ENCODE data around the gene GAB1. TPM values are rescaled to one million over a fixed set of nuclear protein-coding genes. Genes with fewer than 3 reads are reported as not detected.

Gene GAB1
- total and polyA plus RNA-seq, 2 experiments from 2014 or later: 1.8 to 6.3 TPM

DNA sequence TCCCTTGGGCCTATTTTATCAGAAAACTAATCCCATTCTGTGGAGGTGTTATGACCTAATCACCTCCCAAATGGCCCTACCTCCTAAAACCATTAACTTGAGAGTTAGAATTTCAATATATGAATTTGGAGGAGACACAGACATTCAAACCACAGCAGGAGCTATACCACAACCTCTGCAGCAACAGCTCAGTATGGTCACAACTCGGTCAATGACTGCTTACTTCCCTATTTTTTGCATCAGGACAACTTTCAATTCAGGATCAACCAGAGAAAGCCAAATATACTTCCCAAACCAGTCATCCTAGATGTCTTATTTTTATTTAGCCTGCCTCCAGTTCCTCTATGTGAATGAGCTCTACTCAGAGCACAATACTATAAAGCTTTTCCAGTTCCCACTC, 165.6 kb downstream of the GAB1 start:
- 71 to 82% methylated on average over 1 of the region's 1 CpG for WGBS, 2 experiments (ENCODE audit: low coverage in 1 of 2, low lambda C conversion rate in 2 of 2, missing lambda C conversion rate in 2 of 2)
- in situ Hi-C loops (cut with MboI): no loop called here
- H3K9ac ChIP-seq: no peak overlapping the region
- no peaks in the 10 kb centered on the region for H4K20me1 ChIP-seq (ENCODE audit: insufficient read depth)
- no peak overlapping the region for H3K4me2 ChIP-seq (ENCODE audit: unreplicated experiment)
- H3F3A ChIP-seq (ENCODE audit: insufficient read depth): no peaks in the 10 kb centered on the region
- no peaks in the 10 kb centered on the region for H3K9me3 ChIP-seq (ENCODE audit: low read depth)
- no peaks in the 10 kb centered on the region for H3K79me2 ChIP-seq (ENCODE audit: insufficient read depth)
- H3K4me3 ChIP-seq: no peak overlapping the region
- H3K36me3 ChIP-seq (ENCODE audit: low read depth): no peaks in the 10 kb centered on the region
- no peak overlapping the region for H3K27ac ChIP-seq
- H3K4me1 ChIP-seq (ENCODE audit: insufficient read depth): no peaks in the 10 kb centered on the region
- TF ChIP-seq EZH2phosphoT487 (IDR thresholded peaks at IDR 0.05; ENCODE audit: insufficient read depth, low read depth) (no peak), EZH2 (IDR thresholded peaks at IDR 0.05; ENCODE audit: insufficient read depth, poor library complexity, severe bottlenecking) (no peak)
- no peak for DNase-seq
- H2AFZ ChIP-seq: no peak overlapping the region
- no peaks in the 10 kb centered on the region for H3K27me3 ChIP-seq (replicated peaks; ENCODE audit: insufficient read depth)
- H3K9me2 ChIP-seq (ENCODE audit: insufficient read depth): no peaks in the 10 kb centered on the region

DNA sequence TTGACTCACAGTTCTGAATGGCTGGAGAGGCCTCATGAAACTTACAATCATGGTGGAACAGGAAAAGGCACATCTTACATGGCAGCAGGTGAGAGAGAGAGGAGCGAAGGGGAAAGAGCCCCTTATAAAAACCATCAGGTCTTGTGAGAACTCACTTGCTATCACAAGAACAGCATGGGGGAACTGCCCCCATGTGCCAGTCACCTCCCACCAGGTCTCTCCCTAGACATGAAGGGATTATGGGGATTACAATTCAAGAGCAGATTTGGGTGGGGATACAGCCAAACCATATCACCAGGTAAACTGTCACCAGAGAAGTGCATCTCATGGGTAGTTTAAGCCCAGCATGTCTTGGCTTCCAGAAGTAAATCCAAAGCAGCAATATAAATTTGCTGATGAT, 169.4 kb downstream of the GAB1 start:
- Histone ChIP-seq H3F3A (ENCODE audit: insufficient read depth) (no peaks in the 10 kb centered on the region), H3K4me3 (no peak overlapping the region), H2AFZ (no peak overlapping the region), H3K4me1 (ENCODE audit: insufficient read depth) (no peaks in the 10 kb centered on the region), H3K79me2 (ENCODE audit: insufficient read depth) (no peaks in the 10 kb centered on the region), H3K27me3 (replicated peaks; ENCODE audit: insufficient read depth) (no peaks in the 10 kb centered on the region), H3K9me2 (ENCODE audit: insufficient read depth) (no peaks in the 10 kb centered on the region), H3K36me3 (ENCODE audit: low read depth) (no peaks in the 10 kb centered on the region), H3K9me3 (ENCODE audit: low read depth) (no peaks in the 10 kb centered on the region), H3K4me2 (ENCODE audit: unreplicated experiment) (no peak overlapping the region), H3K27ac (no peak overlapping the region), H3K9ac (no peak overlapping the region), H4K20me1 (ENCODE audit: insufficient read depth) (no peaks in the 10 kb centered on the region)
- no peak for DNase-seq
- no peak for TF ChIP-seq EZH2phosphoT487 (IDR thresholded peaks at IDR 0.05; ENCODE audit: insufficient read depth, low read depth)
- no peak for TF ChIP-seq EZH2 (IDR thresholded peaks at IDR 0.05; ENCODE audit: insufficient read depth, poor library complexity, severe bottlenecking)
- in situ Hi-C loops (cut with MboI): no loop called here
- WGBS, 2 experiments (ENCODE audit: low coverage in 1 of 2, low lambda C conversion rate in 2 of 2, missing lambda C conversion rate in 2 of 2): 56 to 77% methylated on average over 1 of the region's 1 CpG

DNA sequence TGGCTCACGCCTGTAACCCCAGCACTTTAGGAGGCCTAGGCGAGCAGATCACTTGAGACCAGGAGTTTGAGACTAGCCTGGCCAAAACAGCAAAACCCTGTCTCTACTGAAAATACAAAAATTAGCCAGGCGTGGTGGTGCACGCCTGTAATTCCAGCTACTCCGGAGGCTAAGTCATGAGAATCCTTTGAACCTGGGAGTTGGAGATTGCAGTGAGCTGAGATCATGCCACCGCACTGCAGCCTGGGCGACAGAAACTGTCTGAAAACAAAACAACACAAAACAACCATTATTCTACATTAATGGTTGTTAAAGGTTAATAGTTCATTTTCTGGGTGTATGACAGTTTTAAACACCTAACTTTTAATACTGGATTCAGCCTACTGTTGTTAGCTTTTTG, 175.2 kb downstream of the GAB1 start:
- no peak for TF ChIP-seq EZH2phosphoT487 (IDR thresholded peaks at IDR 0.05; ENCODE audit: insufficient read depth, low read depth)
- TF ChIP-seq EZH2 (IDR thresholded peaks at IDR 0.05; ENCODE audit: insufficient read depth, poor library complexity, severe bottlenecking): no peak
- H3K4me3 ChIP-seq: no peak overlapping the region
- H3K4me1 ChIP-seq (ENCODE audit: insufficient read depth): peaks cover 16% of the 10 kb centered on the region
- H3F3A ChIP-seq (ENCODE audit: insufficient read depth): peaks cover 15% of the 10 kb centered on the region
- WGBS, 2 experiments (ENCODE audit: low coverage in 1 of 2, low lambda C conversion rate in 2 of 2, missing lambda C conversion rate in 2 of 2): 88 to 89% methylated on average over 7 of the region's 7 CpGs
- no peaks in the 10 kb centered on the region for H3K27me3 ChIP-seq (replicated peaks; ENCODE audit: insufficient read depth)
- in situ Hi-C loops (cut with MboI): no loop called here
- peaks cover 5% of the 10 kb centered on the region; the same call in 1 of the 2 replicates for H4K20me1 ChIP-seq (ENCODE audit: insufficient read depth)
- no peaks in the 10 kb centered on the region for H3K9me3 ChIP-seq (ENCODE audit: low read depth)
- H3K79me2 ChIP-seq (ENCODE audit: insufficient read depth): peaks cover 33% of the 10 kb centered on the region
- no peak overlapping the region for H3K9ac ChIP-seq
- no peak for DNase-seq
- H2AFZ ChIP-seq: peak overlapping the region; percentile 90; the same call in 1 of the 2 replicates
- no peaks in the 10 kb centered on the region for H3K36me3 ChIP-seq (ENCODE audit: low read depth)
- no peak overlapping the region for H3K4me2 ChIP-seq (ENCODE audit: unreplicated experiment)
- no peaks in the 10 kb centered on the region for H3K9me2 ChIP-seq (ENCODE audit: insufficient read depth)
- no peak overlapping the region for H3K27ac ChIP-seq

DNA sequence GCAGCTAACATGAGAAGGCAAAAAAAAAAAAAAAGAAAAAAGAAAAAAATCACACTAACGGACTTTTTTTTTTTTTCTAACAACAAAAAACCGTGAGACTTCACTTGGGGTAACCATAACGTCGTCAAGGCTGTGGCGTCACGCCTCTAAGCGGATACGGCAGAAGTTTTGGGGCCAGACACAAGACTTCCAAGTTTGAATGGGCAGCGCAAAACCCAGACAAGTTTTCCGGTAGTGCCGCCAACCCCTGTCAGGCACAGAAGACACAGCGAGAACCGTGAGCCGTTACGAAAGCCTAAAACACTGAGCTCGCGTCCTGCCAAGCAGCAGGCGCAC, 176.3 kb downstream of the GAB1 start:
- Histone ChIP-seq H3K9me3 (ENCODE audit: low read depth) (no peaks in the 10 kb centered on the region), H3K27me3 (replicated peaks; ENCODE audit: insufficient read depth) (no peaks in the 10 kb centered on the region)
- in situ Hi-C loops (cut with MboI): no loop called here

More for the DNA sequence above, 176.3 kb downstream of the GAB1 start:
- peak overlapping the region; percentile 98 for H3K9ac ChIP-seq
- DNase-seq: no peak
- peak overlapping the region; percentile 90 for H2AFZ ChIP-seq
- 0 to 1% methylated on average over 18 of the region's 18 CpGs for WGBS, 2 experiments (ENCODE audit: low coverage in 1 of 2, low lambda C conversion rate in 2 of 2, missing lambda C conversion rate in 2 of 2)
- H4K20me1 ChIP-seq (ENCODE audit: insufficient read depth): peaks cover 5% of the 10 kb centered on the region; the same call in 1 of the 2 replicates
- peaks cover 20% of the 10 kb centered on the region for H3K4me1 ChIP-seq (ENCODE audit: insufficient read depth)
- TF ChIP-seq EZH2 (IDR thresholded peaks at IDR 0.05; ENCODE audit: insufficient read depth, poor library complexity, severe bottlenecking) (no peak), EZH2phosphoT487 (IDR thresholded peaks at IDR 0.05; ENCODE audit: insufficient read depth, low read depth) (no peak)
- H3K27ac ChIP-seq: peak overlapping the region; percentile 96
- H3F3A ChIP-seq (ENCODE audit: insufficient read depth): peaks cover 15% of the 10 kb centered on the region
- peaks cover 43% of the 10 kb centered on the region for H3K79me2 ChIP-seq (ENCODE audit: insufficient read depth)
- H3K36me3 ChIP-seq (ENCODE audit: low read depth): peaks cover 9% of the 10 kb centered on the region
- peak overlapping the region; percentile 97 for H3K4me3 ChIP-seq
- H3K9me2 ChIP-seq (ENCODE audit: insufficient read depth): no peaks in the 10 kb centered on the region
- peak overlapping the region; percentile 55 for H3K4me2 ChIP-seq (ENCODE audit: unreplicated experiment)
